Common myeloid progenitor, CD34-positive (primary cell): Measurements from ENCODE around the gene KMT5C.
A peak's percentile ranks its signal among the peaks of the same experiment; 100 is the strongest.

ENCODE experiments used
- CTCF ChIA-PET: fragments of 350-600 bp; sonication (Branson Sonifier 250); formaldehyde crosslinking; loops from one replicate; lab custom pipeline; 2021; ENCODE audit warnings: antibody characterized with exemption; lab: Charles Lee
- POLR2A ChIA-PET: fragments of 350-600 bp; sonication (Branson Sonifier 250); formaldehyde crosslinking; loops from one replicate; lab custom pipeline; 2021; ENCODE audit warnings: antibody characterized with exemption; lab: Charles Lee
- DNase-seq, 3 donors: peaks; one replicate each; pipeline versions ENCODE4 v3.0.0 to v3.0.0-alpha.2; 2013
- H3K27ac ChIP-seq, 2 experiments: 1 replicate in 1 of 2; 2 replicates in 1 of 2; pipeline ENCODE4 v1.7.0; 2013; ENCODE audit warnings: inconsistent platforms in 2 of 2, low read length in 2 of 2, mild to moderate bottlenecking in 2 of 2, low read depth in 1 of 2, moderate library complexity in 1 of 2; ENCODE audit not compliant: severe bottlenecking in 2 of 2, insufficient read depth in 1 of 2, poor library complexity in 1 of 2
- H3K27me3 ChIP-seq, 5 experiments: replicated peaks in 2 of 5; 1 replicate in 3 of 5; 2 replicates in 2 of 5; pipeline versions ENCODE4 v1.6.1 to v1.7.0; 2013; ENCODE audit warnings: low read length in 4 of 5, mild to moderate bottlenecking in 2 of 5, moderate library complexity in 2 of 5, inconsistent platforms in 1 of 5; ENCODE audit not compliant: insufficient read depth in 5 of 5, control insufficient read depth in 4 of 5
- H3K36me3 ChIP-seq, 4 experiments: 1 replicate in 2 of 4; 2 replicates in 2 of 4; pipeline versions ENCODE4 v1.6.1 to v1.7.0; 2013; ENCODE audit warnings: low read length in 3 of 4, control low read depth in 1 of 4, mild to moderate bottlenecking in 1 of 4; ENCODE audit not compliant: control insufficient read depth in 4 of 4, insufficient read depth in 4 of 4
- H3K4me1 ChIP-seq, 4 experiments: 1 replicate in 3 of 4; 2 replicates in 1 of 4; pipeline versions ENCODE4 v1.6.1 to v1.7.1; 2013; ENCODE audit warnings: low read length in 3 of 4, mild to moderate bottlenecking in 3 of 4, control low read depth in 1 of 4, inconsistent platforms in 1 of 4, moderate library complexity in 1 of 4; ENCODE audit not compliant: control insufficient read depth in 4 of 4, insufficient read depth in 4 of 4; ENCODE audit errors: control extremely low read depth in 1 of 4
- H3K4me3 ChIP-seq, 7 experiments: 1 replicate in 4 of 7; 2 replicates in 3 of 7; pipeline versions ENCODE4 v1.5.1 to v1.7.0; 2013; ENCODE audit warnings: mild to moderate bottlenecking in 7 of 7, low read length in 6 of 7, moderate library complexity in 6 of 7, inconsistent platforms in 2 of 7, low read depth in 2 of 7, control low read depth in 1 of 7; ENCODE audit not compliant: insufficient read depth in 4 of 7, control insufficient read depth in 1 of 7; ENCODE audit errors: extremely low read depth in 1 of 7
- H3K9me3 ChIP-seq, 5 experiments: 1 replicate in 4 of 5; 2 replicates in 1 of 5; pipeline versions ENCODE4 v1.6.1 to v1.7.1; 2013; ENCODE audit warnings: low read length in 4 of 5, mild to moderate bottlenecking in 2 of 5, inconsistent platforms in 1 of 5, low read depth in 1 of 5, moderate library complexity in 1 of 5; ENCODE audit not compliant: control insufficient read depth in 4 of 5, insufficient read depth in 2 of 5; ENCODE audit errors: control extremely low read depth in 1 of 5
- WGBS: methylation state at CpG from one replicate; pipeline ENCODE4 v1.1.5; 2013; ENCODE audit not compliant: insufficient coverage; 5-methylcytosine and 5-hydroxymethylcytosine counted together

The KMT5C gene

DNA sequence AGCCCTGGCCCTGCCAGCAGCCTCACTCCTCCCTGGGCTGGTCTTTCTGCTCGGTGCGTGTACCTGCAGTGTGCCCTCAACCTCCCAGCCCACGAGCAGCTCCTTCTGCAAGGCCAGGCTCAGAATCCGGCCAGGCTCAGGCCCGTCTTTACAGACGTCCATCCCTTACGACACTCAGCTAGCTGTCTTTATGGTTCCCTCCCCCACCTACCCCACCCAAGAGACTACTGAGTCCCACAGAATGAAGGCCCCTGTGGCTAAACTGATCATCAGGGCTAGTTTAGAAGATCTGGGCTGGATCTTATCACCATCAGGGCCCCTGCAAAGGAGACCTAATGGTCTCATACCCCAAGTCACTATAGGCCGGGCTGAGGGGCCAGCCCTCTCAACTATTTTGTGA is 25.3 kb upstream of the KMT5C start:
- Histone ChIP-seq H3K27me3 (no peaks in the 10 kb centered on the region), H3K27ac (no peak overlapping the region), H3K4me1 (no peaks in the 10 kb centered on the region), H3K4me3 (no peak overlapping the region), H3K9me3 (peaks cover 0 to 2% (median 0%) of the 10 kb centered on the region in 5 experiments), H3K36me3 (peaks cover 0 to 27% (median 8%) of the 10 kb centered on the region in 4 experiments)
- ChIA-PET POLR2A (no interaction called here), CTCF (interaction anchor here (0.9 kb wide), 1 partner anchor 34 kb away, joined by 4 read pairs; no protein-coding TSS in a partner anchor)
- 97% methylated on average over 4 of the region's 8 CpGs for WGBS
- no peak for DNase-seq

DNA sequence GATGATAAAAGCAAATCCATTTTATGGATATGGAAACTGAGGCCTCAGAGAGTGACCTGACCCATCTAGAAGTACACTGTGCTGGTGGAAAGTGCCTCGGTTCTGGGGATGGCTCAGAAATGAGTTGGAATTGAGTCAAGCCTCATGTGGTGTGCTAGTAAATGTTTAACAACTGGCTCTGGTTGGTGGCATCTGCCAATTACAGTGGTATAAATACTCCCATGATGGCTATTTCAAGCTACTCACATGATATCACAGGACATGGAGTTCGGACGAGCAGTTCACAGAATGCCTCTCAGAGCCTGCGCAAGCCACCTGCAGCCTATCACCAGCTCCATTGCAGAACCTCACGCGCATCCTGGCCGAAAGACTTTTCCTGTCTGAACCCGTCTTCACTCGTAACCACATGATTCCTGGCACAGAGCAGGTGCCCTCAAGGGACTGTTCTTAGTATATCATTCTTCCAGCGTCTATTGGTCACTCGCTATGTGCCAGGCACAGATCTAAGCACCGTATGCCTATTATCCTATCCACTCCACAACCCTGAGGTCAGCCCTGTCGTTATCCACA is 23.6 kb upstream of the KMT5C start:
- CTCF ChIA-PET = no interaction called here
- peaks cover 0 to 13% (median 7%) of the 10 kb centered on the region in 4 experiments for H3K4me1 ChIP-seq

GRCh38 chr19:55316646-55317045 is 23.0 kb upstream of the KMT5C start:
- Histone ChIP-seq H3K36me3 (peaks cover 0 to 21% (median 7%) of the 10 kb centered on the region in 4 experiments), H3K27ac (no peak overlapping the region), H3K9me3 (peaks cover 0 to 2% (median 0%) of the 10 kb centered on the region in 5 experiments), H3K4me1 (peaks cover 0 to 19% (median 13%) of the 10 kb centered on the region in 4 experiments), H3K4me3 (no peak overlapping the region), H3K27me3 (no peaks in the 10 kb centered on the region)
- WGBS = 95% methylated on average over 8 of the region's 8 CpGs
- no peak for DNase-seq
- ChIA-PET POLR2A (no interaction called here), CTCF (no interaction called here)

More for the DNA sequence above, 23.6 kb upstream of the KMT5C start:
- no peak for DNase-seq
- no peak overlapping the region for H3K4me3 ChIP-seq
- peaks cover 0 to 2% (median 0%) of the 10 kb centered on the region in 5 experiments for H3K9me3 ChIP-seq
- no peak overlapping the region for H3K27ac ChIP-seq
- peaks cover 0 to 21% (median 7%) of the 10 kb centered on the region in 4 experiments for H3K36me3 ChIP-seq
- no peaks in the 10 kb centered on the region for H3K27me3 ChIP-seq
- POLR2A ChIA-PET = no interaction called here
- WGBS = 94% methylated on average over 12 of the region's 13 CpGs

DNA sequence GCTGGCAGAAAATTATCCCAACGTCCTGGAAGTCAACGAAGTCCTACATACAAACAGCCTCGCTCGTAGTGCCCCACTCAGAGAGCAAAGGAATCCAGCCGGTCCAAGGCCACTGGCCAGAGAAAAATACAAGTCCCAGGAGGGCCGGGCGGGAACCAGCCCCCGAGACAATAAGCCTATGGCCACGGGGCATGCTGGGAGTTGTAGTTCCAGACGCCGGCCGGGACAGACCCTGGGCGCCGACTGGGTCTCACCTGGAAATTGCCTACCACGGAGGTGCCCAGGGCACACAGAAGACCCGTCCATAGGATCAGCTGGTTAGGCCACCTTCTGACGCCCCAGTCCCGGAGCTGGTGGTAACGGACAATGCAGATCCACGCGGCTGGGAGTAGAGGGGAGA is 19.9 kb upstream of the KMT5C start:
- ChIA-PET CTCF (interaction anchor here (4.1 kb wide), 1 partner anchor 18 kb away, joined by 30 read pairs; no protein-coding TSS in a partner anchor), POLR2A (interaction anchor here (0.6 kb wide), 1 partner anchor 61 kb away, joined by 4 read pairs; no protein-coding TSS in a partner anchor)
- H3K4me3 ChIP-seq = peak overlapping the region in 2 of 7 experiments; percentile 24 to 64
- DNase-seq = no peak
- H3K27ac ChIP-seq = no peak overlapping the region
- WGBS = 84% methylated on average over 21 of the region's 21 CpGs
- H3K36me3 ChIP-seq = peaks cover 0 to 15% (median 7%) of the 10 kb centered on the region in 4 experiments
- no peaks in the 10 kb centered on the region for H3K27me3 ChIP-seq
- peaks cover 0 to 2% (median 0%) of the 10 kb centered on the region in 5 experiments for H3K9me3 ChIP-seq
- peaks cover 0 to 38% (median 32%) of the 10 kb centered on the region in 4 experiments for H3K4me1 ChIP-seq

DNA sequence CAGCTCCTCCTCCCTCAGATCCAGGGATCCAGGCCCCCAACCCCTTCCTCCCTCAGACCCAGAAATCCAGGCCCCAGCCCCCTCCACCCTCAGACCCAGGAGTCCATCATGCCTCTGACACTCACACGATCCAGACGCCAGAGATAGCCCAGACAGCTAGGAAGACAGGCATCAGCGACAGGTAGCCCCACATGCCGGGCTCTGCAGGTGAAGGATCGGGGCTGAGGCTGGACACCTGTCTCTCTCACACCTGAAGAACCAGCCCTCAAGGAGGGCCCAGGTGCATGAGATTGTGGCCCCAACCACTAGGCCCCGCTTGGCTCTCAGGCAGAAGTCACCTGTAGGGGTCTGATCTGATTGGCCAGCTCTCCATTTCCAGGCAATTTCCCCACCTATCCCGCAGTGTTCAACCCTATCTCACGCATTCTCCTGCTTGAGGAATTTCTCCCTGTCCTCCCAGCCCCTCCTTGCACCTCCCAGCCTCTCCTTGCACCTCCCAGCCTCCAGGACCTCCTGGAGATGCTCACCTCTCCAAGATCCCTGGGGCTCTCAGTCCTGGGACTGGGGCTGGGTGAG is 18.7 kb upstream of the KMT5C start:
- H3K9me3 ChIP-seq = peaks cover 0 to under 1% (median 0%) of the 10 kb centered on the region in 5 experiments
- 100% methylated on average over 6 of the region's 8 CpGs for WGBS
- no peaks in the 10 kb centered on the region for H3K27me3 ChIP-seq
- peak overlapping the region in 4 of 7 experiments; percentile 28 to 49 (median 36) for H3K4me3 ChIP-seq
- H3K36me3 ChIP-seq = peaks cover 0 to 12% (median 6%) of the 10 kb centered on the region in 4 experiments
- ChIA-PET CTCF (interaction anchor here (1.0 to 4.1 kb wide), 5 partner anchors 11 to 180 kb away, joined by 3 to 30 read pairs (median 5); partner anchors contain the start of gene TMEM238), POLR2A (interaction anchor here (1.7 to 1.8 kb wide), 2 partner anchors 17 to 18 kb away, joined by 6 to 9 read pairs; partner anchors contain the start of gene KMT5C)
- H3K27ac ChIP-seq = no peak overlapping the region
- H3K4me1 ChIP-seq = peaks cover 0 to 48% (median 42%) of the 10 kb centered on the region in 4 experiments
- DNase-seq = no peak

DNA sequence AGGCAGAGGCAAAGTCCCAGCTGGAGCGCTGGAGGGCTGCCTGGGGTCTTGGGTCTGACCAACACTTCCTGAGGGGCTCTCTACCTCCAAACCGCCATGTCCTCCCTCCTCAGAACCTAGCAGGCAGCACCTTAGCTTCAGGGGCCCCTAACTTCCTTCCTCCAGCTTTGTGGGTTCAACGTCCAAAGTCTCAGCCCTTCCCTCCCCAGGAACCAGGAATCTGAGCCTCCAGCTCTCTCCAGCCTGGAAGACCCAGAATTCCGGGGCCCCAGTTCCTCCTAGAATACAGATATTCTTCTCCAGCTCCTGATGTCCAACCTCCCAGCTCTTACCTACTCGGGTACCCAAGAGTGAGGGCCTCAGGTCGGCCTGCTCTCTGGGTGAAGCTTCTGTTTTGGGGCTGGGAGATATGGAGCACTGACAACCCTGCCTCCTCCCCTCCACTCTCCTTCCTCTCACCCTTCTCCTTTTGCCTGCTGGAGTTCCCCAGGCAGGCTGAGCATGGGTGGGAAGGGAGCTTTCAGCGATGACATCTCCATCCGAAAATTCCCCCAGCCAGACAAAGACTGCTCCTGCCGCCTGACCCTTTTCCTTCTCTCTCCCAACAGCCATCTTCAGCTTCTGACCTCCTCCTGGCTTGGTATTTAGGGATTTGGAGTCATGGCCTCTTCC is 18.1 kb upstream of the KMT5C start:
- CTCF ChIA-PET = interaction anchor here (0.9 to 4.1 kb wide), 9 partner anchors 11 to 180 kb away, joined by 3 to 30 read pairs (median 5); partner anchors contain the start of genes KMT5C and TMEM238
- peak overlapping the region in 5 of 7 experiments; percentile 6 to 49 (median 35) for H3K4me3 ChIP-seq

More for the DNA sequence above, 18.1 kb upstream of the KMT5C start:
- Histone ChIP-seq H3K36me3 (peaks cover 0 to 6% (median 2%) of the 10 kb centered on the region in 4 experiments), H3K4me1 (peaks cover 0 to 48% (median 42%) of the 10 kb centered on the region in 4 experiments), H3K9me3 (no peaks in the 10 kb centered on the region), H3K27me3 (no peaks in the 10 kb centered on the region), H3K27ac (no peak overlapping the region)
- POLR2A ChIA-PET = interaction anchor here (1.7 to 1.8 kb wide), 2 partner anchors 16 to 18 kb away, joined by 6 to 9 read pairs; partner anchors contain the start of gene KMT5C
- 24% methylated on average over 3 of the region's 9 CpGs for WGBS
- DNase-seq = peak in 1 of 3 donors; percentile 15
